T1000 (cell line): ENCODE data around the gene NTM.

ENCODE experiments used
- DNase-seq: peaks from one replicate; lab custom pipeline; 2025; ENCODE audit warnings: mixed read lengths; lab: John Stamatoyannopoulos, UW

The NTM gene

DNA sequence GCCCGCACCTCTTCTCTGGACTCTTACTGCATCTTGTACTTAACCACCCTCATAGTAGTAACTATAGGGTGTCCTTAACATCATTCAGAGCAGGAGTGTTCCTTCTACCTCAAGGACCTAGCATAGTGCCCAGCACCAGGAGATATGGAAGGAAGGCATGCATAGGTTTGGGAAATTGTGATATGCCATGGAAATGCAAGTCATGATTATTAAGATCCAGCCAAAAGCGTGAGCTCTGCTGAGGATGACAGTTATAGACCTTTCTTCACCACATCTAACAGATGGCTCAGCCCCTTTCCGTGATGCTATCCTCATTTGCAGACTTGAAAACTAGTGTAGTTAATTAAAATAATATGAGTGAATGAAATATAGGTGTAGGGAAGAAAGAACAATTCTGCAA is 746.1 kb downstream of the NTM start:
- no peak for DNase-seq

DNA sequence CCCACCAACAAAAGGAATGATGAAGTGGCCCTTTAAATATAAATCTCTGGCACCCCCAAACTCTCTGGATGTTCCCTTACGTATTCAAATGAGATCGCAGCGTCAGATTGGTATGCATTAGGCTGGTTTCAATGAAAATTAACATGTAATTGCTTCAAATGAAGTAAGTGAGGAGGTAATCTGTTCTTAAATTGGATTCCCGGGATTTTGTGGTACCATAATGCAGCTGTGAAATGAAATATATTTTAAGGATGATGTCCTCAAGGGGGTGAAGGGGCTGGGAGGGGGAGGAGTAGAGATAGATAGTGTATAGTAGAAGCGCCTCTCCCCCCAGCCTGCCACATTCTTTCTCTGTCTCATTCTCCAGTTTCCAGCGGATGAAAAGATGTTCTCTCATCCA is 748.2 kb downstream of the NTM start:
- DNase-seq: no peak

DNA sequence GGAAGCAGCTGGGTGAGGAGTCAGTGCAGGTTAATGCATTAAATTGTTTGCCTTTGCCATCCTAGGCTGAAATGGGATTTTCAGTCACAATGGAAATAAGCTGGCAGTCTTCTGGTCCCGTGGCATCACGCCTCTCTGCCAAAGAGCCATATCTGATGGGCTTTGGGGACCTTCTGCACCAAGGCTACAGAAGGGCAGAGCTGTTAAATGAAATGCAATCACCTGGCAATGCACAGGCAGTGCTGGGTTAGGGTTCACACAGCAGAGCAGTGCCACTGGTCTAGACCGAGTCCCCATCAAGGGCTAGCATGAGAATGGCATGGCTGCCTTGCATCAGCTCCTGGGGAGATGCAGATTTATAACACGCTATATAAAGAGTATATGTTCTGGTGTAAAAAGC is 749.2 kb downstream of the NTM start:
- no peak for DNase-seq

DNA sequence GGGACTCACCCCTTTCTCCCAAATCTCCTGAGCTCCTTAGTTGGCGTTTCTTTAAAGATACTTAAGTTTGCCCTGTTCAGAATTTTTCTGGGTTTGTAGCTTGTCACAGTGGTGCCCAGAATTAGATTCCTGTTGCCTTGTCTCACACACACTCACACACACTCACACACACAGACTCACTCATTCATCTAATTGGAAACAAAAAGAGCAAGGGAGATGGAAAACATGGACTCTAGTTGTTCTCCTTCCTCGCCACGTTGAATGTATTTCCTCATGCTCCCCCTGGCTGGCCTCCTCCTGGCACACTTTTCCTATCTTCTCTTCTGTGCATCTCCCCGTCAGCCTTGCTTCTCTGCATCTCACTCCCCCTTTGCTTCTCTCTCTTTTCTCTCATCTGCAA is 752.3 kb downstream of the NTM start:
- no peak for DNase-seq

DNA sequence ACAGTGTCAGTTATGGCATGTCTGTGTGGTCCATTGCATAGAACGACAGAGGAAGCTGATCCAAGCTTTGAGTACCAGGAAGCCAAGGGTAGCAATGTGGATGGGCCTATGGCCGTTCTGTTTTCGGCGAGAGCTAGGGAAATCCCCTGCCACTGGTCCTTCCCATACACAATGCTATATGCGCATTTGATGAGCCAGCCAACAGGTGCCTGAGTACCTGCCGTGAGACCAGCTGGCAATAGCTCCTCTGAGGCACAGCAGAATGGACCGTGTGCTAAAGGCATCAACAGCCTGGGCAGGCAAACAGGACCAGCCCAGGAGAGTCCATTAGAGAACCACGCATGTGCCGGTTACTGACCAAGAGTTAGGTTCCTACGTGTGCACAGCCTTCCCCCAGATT is 753.0 kb downstream of the NTM start:
- no peak for DNase-seq

DNA sequence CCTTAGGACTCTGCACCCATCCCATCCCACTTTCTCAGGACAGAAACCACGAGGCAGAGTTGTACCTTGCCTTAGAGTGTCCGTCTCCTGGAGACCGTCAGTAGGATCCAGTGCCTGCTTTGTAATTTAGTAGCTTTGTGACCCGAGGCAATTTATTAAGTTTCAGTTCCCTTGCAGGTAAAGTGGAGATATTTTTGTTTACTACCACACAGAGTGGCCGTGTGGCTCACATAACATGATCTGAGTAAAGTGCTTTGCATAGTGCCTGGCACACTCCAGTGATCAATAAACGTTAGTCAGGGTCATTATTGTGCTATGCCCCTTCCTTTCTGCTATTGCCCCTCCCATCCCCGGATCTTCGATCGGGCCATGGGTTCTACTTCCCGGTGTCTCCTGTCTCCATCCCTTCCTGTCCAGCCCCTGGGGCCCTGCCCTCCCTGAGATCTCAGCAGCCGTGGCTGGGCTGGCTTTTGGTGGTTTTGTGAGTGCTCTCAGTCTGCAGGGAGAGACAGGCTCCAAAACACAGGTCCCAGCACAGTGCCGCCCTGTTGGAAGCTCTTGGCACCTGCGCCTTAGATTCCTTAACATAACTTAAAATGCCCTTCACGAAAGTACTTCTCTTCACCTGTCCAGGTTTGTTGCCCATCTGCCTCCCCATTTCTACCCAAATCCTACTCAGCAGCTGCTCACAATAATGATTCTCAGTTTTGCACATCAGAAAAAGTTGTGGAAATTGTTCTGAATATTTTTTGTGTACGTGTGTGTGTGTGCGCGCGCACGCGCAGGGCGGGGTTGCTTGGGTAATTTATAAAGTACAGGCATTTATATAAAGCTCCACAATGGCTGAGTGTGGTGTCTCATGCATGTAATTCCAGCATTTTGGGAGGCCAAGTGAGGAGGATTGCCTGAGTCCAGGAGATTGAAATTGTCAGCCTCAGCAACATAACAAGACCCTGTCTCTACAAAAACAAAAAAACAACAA is 753.7 kb downstream of the NTM start:
- DNase-seq: no peak

DNA sequence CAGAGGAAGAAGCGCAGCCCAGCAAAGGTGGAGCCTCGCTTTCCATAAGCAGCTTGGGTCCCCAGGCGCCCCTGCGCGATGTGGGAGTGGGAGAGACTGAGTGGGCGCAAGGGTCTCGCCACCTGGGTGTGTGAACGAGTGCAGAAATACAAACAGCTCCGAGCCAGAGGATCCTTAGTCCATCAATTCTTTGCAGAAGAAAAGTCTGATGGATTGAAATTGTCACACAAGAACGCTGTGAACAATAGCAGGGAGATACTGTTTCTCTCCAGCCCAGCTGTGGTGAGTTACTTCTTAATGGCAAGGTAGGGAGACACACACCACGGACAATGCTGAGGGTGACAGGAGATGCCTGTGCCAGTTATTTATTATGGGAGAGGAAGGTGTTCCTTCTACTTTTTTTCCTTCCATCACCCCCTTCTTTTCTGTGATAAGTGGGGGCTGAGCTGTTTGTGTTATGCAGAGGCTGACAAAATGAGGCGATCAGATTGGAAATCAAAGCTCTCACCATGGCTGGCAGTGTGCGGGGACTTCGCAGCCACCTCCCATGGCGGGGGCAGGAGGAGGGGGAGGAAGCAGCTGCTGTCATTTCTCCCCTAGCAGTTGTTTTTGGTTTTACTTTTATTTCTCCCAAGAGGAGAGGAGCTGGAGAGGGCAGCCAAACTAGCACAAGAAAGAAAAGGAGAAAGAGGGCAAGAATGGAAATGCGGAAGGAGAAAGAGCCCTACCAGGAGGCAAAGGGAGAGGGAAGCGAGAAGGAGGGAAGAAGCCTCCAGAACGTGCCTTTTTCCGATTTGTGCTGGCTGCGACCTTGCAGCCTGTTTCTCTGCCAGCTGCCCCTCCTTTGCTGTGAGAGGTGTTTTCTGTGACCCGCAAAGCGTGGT is 755.8 kb downstream of the NTM start:
- DNase-seq: no peak

DNA sequence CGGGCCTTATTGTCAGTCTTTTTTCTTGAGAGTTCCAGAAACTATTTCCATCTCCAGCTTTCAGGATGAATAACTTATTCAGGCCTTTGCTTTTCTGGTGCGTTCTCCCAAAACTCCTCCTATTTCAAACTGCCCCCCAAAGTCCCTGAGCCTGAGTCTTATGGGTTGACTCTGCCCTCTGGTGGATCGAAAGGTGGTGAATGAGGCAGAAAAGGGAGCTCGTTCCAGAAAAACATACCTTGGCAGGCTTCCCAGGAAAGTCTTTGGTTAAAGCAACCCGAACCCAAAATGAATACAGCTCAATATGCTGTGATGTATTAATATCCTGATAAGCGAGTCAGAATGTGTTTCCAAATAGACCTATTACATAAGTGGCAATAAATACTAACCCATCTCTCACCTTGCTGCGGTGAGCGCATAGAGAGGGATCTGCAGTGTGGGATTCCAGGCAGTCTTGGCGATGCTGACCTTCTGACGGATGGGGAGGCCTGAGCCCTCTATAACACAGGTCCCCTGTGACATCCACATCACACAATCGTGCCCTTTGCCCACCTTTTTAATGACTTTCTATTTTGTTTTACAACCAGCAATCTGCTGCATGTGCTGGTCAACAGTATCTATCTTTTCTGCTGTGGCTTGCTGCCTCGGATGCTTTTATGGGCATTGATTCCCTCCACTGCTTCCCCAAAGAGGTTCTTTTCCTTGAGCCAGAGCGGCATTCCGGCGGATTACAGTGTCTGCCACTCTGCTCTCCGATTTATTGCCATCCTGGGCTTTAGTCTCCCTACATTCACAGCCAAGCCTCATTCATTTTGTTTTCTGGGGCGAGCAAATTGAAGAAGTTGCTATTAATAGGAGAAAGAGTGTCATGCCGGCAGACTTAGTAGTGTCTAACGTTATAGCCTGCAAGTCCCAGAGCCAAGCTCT is 756.8 kb downstream of the NTM start:
- DNase-seq: peak; percentile 28

DNA sequence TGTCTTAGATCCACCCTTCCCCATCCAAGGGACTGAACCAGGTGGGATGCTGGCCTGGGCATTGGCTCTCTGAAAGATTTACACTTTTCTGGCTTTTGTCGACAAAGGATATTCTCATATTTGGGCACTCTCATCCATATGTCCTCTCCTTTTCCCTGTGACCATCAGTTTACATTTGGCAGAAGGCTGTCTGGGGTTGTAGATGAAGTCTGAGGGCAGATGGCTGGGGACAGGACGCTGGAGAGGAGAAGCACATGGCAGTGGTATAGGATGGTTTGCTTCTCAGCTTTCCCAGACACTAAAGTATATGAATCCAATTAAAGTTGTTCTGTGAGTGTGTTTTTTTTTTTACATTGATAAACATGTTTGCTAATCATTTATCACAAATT is 757.5 kb downstream of the NTM start:
- DNase-seq: no peak

DNA sequence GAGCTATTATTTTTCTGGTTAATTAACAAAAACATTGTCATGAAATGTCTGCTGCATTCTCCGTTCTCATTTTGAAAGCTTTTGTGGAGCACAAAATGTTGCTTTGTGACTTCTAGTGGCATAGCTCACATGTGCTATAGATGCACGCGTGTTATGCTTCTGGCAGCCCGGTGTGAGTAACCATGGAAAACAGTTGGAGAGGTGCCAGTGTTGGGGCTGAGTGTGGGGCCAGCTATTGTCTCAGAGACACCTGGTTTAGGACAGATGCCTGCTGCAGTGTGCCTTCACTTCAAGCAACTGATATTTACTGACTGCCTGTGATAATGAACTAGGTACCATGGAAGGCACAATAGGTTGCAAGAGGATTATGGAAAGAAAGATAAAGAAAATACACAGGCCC is 760.6 kb downstream of the NTM start:
- DNase-seq: no peak

DNA sequence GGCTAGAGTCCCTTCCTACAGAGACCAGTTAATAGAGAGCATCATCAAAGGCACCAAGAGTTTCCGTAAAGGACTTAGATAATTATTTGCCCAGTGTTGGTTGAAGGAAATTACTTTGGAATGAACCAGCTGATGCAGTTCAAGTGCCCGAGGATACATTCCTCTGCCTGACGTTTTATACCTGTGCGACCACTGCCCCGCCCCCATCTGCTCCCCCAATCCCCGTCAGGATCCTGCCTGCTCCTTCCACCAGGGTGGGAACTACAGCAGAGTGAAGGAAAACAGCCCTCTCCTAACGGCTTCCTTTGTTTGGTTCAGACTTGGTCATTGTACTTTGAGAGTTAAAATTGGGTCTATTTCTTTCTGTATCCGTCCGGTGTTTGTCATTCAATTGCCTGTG is 761.5 kb downstream of the NTM start:
- no peak for DNase-seq

DNA sequence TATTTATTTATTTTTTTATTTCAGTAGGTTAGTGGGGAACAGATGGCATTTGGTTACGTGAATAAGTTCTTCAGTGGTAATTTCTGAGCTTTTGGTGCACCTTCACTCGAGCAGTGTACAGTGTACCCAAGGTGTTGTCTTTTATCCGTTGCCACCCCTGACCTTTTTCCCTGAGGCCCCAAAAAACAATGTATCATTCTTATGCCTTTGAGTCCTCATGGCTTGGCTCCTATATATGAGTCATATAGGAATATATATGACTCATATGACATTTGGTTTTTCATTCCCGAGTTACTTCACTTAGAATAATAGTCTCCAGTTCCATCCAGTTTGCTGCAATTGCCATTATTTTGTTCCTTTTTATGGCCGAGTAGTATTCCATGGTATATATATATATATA is 763.9 kb downstream of the NTM start:
- DNase-seq: no peak

DNA sequence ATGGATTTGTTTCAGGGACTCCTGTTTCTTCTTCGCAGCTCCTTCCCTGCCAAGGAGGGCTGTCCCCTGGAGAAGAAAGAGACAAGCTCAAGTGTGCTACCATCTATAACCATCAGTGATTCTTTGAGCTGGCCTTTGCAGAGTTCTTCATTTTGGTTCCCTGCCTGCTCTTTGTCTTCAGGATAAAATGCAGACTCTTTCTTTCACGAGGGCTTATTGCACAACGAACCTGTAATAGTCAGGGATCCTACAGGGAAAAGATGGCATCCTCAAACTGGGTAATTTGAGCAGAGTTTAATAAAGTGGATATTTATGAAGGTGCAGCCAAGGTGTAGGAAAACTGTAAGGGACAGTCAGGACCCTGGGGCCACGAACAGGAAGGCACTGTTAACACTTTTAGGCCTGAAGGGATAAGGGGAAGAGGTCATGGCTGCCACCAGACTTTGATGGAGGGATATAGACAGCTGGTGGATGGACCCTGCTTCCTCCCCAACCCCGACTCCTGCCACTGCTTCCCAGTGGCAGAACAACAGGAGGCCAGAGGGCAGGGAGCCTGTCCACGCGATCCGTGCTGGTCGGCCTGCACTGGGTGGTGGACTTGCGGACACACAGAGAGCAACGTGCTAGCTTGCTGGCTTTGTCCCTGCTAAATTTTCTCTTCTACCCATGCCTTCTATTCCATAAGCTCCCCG is 767.0 kb downstream of the NTM start:
- DNase-seq: no peak

DNA sequence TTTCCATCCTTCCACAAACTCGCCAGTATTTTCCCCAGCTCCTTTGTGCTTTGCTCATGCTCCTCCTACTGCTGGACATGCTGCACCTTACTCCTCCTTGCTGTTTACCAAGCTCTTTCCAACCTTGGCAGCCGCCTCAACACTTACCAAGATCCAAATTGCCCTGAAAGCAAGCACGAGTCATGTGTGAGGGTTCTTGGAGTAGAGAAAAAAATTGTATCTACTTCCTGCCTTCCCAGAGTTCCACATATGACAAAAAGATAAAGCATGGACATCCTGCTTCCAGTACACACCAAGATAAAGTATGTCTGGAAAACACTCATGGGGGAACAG is 767.5 kb downstream of the NTM start:
- no peak for DNase-seq

DNA sequence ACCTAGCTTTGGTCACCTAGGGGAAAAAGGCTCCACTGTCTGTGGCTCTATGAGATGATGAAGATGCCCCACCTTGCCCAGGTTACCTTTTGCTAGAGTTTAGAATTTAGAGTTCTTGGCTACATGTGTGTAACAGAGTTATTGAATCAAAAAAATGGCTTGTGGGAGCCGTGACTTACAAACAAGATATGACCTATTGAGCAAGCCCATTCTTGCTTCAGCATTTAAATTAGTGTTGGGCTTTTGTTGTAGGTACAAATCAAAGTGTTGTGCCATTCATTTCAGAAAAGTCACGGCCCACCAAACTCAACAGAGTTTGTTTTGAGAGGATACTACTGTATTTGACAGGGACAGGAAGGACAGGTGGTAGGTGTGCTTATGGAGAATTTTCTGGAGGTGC is 768.8 kb downstream of the NTM start:
- no peak for DNase-seq

DNA sequence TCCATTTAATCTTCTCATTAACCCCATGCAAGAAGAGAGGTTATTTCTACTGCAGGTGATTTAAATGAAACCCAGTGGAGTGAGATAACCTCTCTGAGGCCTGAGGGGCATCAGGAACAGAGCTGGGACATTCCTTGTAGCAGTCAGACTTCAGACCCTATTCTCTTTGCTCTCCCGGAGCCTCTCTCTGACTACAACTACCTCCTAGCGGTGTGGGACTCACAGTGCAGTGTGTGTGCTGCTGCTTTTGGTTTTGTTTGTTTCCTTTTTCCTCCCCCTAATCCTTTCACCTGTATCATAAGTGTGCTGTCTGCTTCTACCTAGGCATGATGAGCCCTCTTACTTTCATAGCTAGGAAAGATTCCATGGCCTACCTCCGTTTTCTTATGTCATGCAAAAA is 769.6 kb downstream of the NTM start:
- no peak for DNase-seq

DNA sequence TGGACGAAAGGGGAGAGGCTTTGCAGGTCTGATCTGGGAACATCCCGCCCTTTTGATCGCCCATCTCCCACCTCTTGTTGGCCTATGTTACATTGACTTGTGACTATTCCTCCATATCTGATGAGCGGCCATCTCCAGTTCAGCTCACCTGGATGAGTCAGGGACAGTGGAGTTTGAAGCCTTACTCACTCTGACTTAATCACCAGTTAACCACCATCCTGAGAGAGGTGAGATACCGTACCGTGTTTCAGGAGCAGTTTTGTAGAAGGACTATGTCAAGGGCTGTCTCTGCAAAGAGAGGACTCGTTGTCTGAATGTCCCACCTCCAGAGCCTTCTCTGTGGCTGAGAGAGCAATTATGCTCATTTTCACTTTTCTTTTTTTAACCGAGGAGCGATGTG is 771.7 kb downstream of the NTM start:
- no peak for DNase-seq

DNA sequence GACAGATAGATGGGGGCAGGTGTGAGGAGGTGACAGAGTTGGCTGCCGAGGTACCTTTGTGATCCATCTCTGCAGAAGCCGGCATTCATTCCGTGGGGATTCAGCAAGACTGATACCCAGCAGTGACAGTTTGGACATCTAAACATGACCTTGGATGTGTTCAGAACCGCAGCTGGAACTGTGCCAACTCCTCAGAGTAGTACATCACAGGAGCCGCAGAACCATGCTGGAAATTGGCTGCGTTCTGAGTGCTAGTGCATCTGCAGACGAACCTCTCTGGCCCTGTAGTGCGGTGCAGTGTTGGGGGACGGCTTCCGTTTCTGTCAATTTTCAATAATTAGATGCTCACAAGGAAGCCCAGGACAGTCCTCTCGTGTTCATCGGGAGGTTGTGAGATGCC is 772.1 kb downstream of the NTM start:
- DNase-seq: no peak

DNA sequence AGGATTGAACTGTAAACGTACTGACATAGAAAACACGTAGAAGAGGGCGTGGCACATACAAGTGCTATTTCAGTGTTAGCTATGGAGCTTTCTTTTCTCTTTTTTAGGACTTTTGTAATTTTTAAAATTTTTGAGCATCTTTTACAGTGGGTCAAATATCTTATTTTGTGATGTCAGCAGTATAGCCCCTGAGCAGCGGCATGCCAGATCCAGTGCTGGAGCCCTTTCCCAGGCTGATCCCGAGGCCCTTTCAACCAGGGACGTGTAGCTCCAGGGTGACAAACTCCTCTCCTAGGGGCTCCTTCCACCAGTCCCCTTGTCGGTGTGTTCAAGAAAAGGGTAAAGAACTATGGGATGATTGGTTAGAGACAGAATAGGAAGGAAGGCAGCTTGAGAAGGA is 777.0 kb downstream of the NTM start:
- no peak for DNase-seq

DNA sequence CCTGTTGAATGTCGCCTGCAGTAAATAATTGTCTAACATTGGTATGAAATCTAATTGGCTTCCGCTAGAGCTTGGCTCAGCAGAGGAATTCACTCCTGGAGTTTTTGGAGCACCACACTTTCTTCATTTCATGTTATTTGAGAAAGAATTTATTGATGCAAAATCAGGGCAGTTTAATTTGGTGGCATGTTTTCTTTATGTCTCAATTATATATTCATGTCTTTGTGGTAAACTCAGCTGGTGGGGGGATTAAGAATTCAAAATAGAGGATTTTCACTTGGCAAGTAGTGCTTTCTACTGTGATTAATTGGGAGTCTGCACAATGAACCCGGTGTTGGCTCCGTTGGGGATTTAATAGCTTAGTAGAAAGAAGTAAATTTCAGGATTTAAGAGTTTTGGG is 784.4 kb downstream of the NTM start:
- DNase-seq: no peak

DNA sequence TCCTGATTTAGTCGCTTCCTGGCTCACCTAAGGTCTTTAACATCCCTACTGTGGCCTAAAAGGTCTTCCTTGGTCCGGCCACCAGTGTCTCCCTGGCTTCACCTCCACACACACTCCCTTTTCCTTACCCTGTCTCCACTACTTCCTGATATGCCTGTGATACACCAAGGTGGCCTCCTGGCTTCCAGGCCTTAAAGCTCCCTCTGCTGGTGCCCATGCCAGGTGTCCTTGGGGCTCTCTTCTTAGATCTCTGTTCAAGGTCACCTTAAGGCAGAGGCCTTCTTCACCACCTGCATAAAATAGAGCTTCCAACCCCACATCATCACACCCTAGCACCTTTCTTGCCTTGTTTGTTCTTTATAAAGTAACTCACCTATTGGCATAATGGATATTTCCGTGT is 787.7 kb downstream of the NTM start:
- DNase-seq: no peak

DNA sequence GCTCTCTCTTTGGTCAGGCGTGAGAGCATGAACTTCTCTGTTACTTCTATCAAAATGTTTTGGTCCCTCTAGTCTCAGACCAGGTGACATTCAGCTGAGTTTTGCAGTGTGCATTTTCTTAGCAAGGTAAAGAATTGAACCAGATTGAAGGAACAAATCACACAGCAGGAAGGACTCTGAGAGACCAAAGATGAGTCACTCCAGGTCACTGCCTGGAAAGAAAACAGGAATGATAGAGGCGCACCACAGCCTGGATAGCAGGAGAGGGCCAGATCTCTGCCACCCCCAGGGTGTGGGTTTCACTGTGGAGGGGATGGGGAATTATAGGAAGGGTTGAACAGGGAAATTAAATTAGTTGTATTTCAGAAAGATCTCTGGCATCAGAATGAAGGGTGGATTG is 788.3 kb downstream of the NTM start:
- DNase-seq: no peak
